ENCODE results near the gene DUOX2.
"Not testable (repeated sequence)": the region's sequence is repeated elsewhere in the genome, so short reads cannot be mapped to it uniquely, and the experiment has no call there.

DNA sequence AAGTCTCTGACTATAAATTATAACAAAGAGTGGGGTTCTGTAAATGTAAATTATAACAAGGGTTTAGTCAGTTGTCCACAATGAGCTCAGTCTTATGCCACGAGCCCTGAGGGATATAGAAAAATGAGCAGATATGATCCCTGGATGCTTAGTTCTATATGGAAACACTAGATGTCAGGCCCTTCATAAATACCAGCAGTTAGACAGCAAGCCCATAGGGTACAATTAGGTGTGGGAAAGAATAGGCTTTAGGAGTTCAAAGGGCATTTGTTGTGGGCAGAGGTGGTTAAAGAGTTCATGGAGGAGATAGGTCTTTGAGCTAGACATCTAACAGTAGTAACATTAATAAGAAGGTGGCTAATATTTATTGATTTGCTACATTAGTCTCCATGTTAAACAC, 69.7 kb downstream of the DUOX2 start:
- TF ChIP-seq ZNF830 (tag by site-specific recombination; IDR thresholded peaks at IDR 0.05; ENCODE audit: low read depth); KLF7 (tag by site-specific recombination; IDR thresholded peaks at IDR 0.05; ENCODE audit: borderline replicate concordance); ZFP37 (tag by site-specific recombination; IDR thresholded peaks at IDR 0.05): not testable (repeated sequence)
- TF ChIP-seq, protein P1, sequence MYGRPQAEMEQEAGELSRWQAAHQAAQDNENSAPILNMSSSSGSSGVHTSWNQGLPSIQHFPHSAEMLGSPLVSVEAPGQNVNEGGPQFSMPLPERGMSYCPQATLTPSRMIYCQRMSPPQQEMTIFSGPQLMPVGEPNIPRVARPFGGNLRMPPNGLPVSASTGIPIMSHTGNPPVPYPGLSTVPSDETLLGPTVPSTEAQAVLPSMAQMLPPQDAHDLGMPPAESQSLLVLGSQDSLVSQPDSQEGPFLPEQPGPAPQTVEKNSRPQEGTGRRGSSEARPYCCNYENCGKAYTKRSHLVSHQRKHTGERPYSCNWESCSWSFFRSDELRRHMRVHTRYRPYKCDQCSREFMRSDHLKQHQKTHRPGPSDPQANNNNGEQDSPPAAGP (tag by site-specific recombination; IDR thresholded peaks at IDR 0.05): not testable (repeated sequence)

Data from HEK293 (cell line).